ENCODE data around the gene PHYHD1.

DNA sequence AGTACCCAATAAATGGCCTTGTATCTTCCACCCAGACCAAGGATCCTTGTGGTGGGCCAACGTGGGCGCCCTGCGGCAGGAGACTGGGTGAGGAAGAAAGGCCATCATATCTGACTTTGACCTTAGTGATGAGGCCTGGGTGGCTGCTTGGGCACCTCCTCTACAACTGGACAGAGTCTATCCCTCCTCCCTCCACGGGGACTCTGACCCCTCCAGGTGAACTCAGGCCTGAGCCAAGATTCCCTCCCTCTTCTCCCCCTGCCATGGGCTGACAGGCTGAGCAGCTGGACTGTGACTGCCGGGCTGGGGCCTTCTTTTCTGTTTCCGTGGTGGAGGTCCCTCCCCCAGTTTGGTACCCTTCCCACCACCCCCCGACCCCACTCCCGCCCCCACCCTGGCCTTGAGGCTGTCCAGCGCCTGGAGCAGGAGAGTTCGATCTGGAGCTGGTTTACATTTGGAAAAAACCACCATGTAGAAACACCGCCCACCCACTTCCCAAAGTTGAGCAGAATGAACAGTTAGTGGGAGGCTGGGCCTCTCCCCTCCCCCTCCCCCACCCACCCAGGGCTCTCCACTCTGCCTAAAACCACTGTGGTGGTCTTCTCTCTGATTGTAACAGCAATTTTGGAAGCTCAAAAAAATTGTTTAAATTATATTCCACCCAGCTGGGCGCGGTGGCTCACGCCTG, 1.2 kb upstream of the PHYHD1 start:
- TF ChIP-seq POLR2A (IDR thresholded peaks at IDR 0.05), result no peak
- TF ChIP-seq, protein P1, sequence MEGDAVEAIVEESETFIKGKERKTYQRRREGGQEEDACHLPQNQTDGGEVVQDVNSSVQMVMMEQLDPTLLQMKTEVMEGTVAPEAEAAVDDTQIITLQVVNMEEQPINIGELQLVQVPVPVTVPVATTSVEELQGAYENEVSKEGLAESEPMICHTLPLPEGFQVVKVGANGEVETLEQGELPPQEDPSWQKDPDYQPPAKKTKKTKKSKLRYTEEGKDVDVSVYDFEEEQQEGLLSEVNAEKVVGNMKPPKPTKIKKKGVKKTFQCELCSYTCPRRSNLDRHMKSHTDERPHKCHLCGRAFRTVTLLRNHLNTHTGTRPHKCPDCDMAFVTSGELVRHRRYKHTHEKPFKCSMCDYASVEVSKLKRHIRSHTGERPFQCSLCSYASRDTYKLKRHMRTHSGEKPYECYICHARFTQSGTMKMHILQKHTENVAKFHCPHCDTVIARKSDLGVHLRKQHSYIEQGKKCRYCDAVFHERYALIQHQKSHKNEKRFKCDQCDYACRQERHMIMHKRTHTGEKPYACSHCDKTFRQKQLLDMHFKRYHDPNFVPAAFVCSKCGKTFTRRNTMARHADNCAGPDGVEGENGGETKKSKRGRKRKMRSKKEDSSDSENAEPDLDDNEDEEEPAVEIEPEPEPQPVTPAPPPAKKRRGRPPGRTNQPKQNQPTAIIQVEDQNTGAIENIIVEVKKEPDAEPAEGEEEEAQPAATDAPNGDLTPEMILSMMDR (IDR thresholded peaks at IDR 0.05), result no peak
